GM21576 (cell line): Measurements from ENCODE around the gene RAB40B.

Experiments used
- ATAC-seq: cut with Tn5 transposase; IDR thresholded peaks from one replicate; pipeline ENCODE4 v1.9.1; 2021; ENCODE audit warnings: mild to moderate bottlenecking, moderate library complexity; ENCODE audit not compliant: unreplicated experiment

The RAB40B gene

DNA sequence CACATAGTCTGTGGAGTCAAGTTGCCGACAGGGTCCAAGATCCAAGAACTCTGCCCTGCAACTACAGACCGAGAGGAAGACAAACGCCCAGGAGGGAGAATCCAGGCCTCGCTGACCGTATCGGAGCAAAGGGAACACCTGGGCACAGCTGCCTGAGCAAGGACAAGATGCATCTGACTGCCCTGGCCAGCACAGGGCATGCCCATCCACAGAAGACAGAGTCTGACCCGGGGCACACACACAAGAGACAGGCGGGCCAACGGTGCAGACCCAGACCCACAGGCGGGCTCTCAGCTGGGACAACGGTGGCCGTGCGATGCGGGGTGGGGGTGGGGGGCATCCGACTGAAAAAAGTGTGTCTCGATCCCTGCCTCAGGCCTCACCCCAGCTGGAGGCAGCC is 6.2 kb downstream of the RAB40B start:
- no peak for ATAC-seq

DNA sequence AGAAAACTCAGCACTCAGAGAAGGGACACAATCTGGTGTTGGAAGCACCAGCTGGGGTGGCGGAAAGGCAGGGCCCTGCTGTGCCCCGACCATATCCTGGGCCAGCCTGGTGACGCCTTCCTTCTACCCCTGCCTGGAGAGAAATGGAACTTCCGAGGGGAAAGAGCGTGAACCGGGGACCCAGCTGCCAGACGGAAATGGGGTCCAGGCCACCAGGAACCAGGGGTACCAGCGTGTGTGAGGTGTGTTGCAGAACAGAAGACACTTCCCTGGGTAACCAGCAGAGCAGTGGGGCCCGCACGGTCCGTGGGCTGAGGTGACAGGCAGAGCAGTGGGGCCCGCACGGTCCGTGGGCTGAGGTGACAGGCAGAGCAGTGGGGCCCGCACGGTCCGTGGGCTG is 6.8 kb downstream of the RAB40B start:
- no peak for ATAC-seq

DNA sequence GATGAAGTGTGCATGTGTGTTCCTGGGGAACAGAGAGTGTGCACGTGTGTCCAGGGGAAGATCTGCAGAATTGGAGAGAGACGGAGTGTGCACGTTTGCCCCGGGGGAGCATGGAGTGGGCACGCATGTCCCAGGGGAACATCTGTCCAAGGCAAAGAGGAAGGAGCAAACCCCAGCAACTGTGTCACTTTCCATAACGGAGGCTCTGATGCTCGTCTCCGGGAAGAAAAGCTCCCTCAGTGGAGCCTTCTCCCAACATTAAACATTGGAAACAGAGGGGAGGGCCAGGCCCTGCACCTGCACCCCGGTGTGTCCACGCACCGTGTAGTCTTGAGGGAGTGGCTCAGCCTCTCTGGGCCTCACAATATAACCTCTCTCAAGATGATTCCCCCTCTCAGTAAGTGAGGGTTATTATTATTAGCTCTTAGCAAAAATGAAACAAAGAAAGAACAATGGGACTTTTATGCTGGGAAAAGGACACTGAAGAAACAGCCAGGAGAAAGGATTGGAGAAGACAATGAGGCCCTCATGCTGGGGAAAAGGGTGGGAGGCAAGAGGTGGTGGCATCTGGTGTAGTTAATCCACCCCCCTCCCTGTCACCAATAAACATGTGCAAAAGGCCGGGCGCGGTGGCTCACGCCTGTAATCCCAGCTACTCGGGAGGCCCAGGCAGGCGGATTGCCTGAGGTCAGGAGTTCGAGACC is 7.6 kb downstream of the RAB40B start:
- no peak for ATAC-seq

DNA sequence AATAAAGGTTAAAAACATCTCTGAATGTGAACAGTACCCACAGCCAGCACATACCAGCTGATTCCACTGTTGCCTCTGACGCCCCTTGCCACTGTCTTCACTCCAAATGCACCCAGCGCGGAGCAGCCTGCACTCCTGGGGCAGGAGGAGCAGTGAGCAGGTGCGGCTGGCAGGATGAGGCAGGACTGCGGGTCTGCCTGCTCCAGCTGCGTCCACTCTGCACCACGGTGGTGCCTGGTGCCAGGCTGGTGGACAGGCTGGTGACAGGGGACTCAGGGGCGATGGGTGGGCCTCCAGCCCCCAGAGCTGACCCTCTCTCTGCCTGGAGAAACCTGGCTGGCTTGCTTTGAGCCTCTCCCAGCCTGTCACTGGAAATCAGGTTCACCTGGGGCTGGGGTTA is 9.4 kb downstream of the RAB40B start:
- ATAC-seq, result no peak

DNA sequence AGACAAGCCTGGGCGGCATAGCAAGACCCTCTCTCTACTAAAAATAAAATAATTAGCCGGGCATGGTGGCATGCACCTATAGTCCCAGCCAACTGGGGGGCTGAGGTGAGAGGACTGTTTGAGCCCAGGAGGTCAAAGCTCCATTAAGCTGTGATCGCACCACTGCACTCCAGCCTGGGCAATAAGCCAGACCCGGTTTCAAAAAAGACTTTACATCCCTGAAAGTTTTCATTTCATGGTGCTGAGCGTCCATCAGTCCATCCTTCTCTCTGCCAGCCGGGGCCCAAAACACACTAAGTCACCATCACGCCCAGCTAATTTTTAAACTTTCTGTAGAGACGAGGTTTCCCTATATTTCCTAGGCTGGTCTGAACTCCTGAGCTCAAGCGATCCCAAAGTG is 10.6 kb downstream of the RAB40B start:
- ATAC-seq, result no peak

DNA sequence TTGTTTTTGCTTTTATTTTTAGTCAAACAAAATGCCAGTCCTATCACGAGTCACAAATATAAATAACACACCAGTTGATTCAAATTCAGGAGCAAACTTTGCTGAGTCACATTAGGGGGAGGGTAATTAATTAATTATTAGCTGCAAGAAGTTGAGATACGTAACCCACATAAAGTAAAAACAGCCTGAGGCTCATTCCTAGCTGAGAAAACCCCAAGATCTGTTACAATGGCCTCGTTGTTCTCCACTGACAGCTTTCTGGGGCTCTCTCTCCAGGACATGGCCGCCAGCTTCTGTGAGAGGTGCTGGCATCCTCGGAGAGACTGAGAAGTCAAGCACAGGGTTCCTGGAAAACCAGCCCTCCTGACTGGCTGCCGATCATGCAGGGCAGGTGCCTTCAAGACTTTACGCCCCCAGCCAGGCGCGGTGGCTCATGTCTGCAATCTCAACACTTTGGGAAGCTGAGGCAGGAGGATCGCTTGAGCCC is 11.1 kb downstream of the RAB40B start:
- ATAC-seq, result no peak

DNA sequence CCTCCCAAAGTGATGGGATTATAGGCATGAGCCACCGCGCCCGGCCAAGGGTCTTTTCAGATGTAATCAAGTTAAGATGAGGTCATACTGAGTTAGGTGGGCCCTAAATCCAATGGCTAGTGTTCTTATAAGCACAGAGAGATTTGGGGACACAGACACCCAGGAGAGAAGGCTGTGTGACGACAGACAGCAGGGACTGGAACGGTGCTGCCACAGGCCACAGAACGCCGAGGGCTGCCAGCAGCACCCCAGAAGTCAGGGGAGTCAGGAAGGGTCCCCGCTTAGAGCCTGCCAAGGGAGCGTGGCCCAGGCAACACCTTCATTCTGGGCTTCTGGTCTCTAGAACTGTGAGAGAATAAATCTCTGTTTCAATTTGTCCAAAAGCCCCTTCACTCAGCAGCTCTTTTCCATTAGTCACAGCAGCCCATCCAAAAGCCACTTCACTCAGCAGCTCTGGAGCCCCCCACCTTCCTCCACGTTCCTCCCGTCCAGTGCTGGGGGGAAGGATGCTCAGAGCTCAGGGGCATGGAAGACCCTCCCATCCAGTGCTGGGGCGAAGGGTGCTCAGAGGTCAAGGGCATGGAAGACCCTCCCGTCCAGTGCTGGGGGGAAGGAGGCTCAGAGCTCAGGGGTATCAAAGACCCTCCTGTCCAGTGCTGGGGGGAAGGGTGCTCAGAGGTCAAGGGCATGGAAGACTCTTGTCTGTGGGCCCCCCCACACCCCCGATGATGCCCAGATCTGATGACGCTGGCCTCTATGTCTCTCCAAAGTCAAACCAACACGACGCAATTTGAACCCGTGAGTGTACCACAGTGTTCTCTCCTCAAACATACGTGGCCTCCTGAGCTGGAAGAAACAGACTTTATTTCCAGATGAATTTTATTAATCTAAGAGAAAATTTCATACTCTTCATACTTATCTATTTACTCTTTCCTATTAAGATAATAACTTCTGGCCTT is 11.9 kb downstream of the RAB40B start:
- no peak for ATAC-seq

DNA sequence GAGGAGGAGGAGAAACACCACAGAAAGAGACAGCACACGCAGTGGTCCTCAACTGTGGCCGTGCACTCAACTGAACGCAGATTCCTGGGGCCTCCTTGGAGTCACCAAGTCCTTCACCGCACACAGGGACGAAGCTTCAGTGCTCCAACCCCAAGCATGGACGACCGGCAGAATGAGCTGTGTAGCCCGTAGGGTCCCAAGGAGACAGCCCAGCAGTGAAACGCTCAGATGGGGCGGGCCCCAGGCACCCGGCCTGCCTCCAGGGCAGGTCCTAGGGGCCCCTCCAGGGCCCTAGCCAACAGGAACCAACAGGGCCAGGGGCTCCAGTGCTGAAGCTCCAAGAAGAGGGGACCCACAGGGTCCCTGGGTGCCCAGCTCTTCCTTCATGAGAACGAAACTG is 13.2 kb downstream of the RAB40B start:
- no peak for ATAC-seq

DNA sequence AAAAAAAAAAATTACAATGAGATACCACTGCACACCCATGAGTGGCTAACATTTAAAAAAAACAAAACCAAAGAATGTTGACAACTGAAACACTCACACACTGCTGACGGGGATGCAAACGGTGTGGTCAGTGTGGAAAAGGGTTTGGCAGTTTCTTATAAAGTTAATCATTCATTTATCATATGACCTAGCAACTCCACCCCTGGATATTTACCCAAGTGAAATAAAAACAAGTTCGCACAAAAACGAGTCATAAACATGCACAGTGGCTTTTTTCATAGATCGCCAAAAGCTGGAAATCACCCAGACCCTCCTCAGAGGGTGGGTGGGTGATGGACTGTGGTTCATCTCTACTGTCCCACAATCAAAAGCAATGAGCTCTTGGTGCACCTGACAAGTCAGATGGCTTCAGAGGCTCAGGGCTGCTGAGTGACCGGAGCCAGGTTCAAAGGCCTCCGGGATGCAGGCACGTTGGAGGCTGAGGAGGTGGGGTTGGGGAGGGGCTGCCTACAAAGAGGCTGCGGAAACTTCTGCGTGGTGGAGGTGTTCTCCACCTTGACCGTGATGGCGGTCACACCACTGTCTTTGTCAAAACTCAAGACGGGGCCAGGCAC is 14.2 kb downstream of the RAB40B start:
- ATAC-seq, result no peak

DNA sequence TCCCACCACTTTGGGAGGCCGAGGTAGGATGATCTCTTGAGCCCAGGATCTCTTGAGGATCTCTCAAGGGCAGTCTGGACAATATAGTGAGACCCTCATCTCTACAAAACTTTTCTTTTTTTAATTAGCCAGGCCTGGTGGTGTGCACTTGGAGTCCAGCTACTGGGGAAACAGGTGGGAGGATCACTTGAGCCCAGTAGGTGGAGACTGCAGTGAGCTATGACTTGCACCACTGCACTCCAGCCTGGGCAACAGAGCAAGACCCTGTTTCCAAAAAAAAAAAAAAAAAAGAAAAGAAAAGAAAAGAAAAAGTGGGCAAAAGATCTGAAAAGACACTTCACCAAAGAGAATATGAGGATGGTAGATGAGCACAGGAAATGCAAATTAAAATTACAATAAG is 15.0 kb downstream of the RAB40B start:
- ATAC-seq, result no peak

DNA sequence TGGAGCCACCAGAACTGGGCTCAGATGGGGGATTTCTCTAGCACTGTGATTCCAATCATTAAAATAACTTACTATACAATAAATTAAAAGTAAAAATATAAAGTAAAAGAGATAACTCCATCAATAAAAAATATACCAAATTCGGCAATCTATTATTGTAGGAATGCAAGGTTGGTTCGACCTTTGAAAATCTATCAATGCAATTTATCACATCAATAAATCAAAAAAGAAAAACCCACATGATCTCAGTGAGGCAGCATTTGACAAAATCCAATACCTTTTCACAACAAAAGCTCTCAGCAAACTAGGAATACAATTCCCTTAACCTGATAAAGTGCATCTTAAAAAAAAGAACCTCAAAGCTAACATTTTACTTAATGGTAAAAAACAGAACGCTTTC is 17.0 kb downstream of the RAB40B start:
- ATAC-seq, result no peak

DNA sequence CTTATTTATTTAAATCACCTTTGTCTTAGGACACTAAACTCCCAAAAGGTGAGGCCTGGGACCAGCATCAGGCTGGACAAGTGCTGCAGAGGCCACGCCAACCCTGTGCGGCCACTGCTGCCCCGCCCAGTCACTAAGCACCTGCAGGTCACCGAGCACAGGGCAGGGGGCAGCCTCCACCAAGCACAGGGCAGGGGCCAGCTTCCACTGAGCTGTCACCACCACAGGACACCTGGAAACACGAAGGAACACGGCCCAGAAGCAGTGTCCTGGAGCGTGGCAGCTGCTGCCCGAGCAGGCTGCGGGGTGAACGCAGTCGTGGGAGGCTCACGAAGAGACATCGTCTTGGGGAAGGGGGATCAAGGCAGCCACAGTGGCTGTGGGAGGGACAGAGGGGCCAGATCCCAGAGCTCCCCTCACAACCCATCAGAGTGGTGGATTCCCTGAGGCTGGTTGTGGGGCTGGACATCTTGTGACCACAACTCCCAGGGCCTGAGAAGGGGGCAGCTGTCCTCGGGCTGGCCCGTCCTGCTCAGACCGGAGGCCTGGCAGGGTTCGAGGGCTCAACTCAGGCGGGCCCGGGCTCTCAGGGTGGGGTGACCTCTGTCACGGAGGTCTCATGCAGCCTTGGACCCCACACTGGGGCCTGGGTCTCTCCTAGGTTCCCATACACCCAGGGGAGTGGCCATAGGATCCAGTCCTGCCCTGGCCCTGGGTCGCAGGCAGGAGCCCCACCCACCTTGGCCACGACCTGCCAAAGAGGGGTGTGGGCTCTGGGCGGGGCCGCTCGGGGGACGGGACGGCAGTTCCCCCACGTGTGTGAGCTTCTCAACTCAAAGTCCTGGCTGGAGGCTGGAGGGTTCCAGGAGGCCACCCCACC is 18.7 kb downstream of the RAB40B start:
- ATAC-seq, result no peak

DNA sequence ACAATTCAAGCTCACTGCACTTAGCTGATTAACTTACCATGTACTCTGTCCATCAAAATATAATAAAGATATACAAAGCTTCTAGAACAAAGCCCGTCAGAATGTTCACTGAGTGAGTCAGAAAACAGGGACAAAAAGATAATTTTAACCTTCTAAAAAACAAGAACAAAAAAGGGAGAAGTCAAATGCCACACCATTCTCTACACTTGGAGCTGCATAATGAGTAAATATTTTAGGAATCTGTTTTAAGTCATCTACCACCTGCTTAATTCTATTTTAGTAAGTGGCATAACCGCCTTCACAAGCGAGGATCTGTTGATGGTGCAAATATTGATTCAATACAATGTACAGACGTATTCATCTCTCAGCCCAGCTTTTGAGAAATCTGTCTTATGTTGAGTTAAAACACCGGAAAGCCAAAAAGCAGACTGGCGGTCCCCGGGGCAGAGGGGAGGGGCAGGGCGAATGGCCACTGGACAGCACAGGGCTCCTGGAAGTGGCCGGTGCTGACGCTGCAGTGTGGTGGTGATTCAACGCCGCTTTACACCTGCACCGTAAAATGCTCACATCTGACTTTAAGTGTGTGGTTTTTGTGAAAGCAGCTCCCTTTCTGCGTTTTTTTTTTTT is 20.1 kb downstream of the RAB40B start:
- no peak for ATAC-seq

DNA sequence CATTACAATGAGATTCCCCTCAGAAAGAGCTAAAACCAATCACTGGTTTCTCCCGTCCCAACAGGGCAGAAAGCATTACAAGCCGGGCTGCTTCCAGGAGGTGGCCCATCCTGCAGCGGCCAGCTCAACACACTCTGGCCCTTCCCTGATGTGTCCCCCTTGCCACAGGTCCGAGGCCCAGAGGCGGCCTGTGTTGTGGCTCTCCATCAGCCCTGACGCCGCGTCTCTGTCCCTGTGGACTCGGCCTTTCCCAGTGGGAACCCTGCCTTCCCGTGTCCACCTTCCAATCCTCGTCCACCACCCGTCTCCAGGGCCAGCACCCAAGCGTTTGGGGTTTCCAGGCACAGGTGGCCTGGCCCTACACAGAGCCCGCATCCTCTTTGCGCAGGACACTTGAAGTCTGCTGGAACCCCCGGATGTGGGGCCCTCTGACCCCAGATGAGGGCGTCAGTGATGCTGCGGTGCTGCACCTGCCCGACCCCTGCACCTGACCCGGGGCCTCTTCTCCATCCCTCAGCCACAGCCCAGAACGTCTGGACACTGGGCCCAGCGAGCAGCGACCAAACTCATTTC is 21.1 kb downstream of the RAB40B start:
- ATAC-seq, result no peak

DNA sequence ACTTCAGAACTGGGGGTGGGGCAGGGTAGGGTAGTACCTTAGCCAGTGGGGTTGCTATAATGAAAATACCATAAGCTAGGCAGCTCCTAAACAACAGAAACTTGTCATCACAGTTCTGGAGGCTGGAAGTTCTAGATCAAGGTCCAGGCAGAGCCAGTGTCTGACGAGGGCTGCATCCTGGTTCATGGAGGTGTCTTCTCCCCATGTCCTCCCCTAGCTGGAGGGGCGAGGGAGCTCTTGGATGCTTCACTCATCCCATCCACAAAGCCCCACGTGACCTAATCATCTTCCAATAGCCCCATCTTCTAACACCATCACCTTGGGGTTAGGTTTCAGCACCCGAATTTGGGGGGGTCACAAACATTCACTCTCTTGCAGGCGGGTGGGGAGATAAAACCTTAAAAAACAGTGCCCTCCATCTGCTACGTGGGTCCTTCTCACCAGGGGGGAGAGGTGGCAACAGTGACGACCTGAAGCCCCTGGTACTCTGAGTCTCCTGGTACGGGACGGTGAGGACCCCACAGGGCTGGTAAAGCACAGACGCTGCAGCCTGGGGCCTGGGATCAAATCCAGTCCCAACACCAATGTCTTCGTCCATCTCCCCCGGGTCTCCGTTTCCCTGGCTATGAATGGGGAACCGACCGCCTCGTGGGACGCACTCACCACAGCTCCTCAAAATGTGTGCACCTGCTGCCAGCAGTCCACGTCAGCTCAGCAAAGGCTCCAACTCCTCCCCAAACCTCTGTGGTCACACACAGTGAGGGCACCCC is 22.8 kb downstream of the RAB40B start:
- no peak for ATAC-seq

DNA sequence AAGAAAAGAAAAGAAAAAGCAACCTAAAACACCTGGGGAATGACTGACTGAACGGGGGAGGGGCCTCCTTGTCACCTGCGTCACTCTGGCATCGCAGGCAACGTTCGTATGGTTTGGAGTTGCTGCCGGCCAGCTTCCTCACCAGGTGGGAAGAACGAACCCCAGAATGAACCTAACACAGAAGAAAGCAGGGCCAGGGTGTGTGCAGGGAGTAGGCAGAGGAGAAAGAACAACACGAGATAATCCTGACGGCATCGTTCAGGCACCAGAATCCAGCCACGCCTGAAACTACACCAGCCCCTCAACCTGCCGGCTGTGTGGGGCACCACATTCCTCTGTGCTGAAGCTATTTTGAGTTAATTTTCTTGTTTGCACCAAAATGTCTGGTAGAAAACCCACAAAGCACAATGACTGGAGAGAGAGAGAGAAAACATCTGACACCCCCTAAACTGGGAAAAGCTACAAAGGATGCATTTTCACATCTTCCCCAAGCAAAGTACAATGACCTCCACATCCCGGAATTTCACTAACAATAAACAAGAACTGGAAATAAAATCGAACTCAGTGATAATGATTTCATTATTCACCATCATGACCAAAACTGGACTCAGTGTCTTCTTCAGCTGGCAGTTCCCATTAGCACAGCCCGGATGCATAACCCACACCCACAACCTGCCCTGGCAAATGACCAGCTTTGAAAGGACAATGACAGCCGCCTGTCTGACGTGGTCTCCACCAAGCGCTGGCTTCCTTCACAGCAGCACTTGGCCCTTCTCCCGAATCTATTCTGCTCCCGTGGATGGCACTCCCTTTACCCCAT is 23.6 kb downstream of the RAB40B start:
- no peak for ATAC-seq

DNA sequence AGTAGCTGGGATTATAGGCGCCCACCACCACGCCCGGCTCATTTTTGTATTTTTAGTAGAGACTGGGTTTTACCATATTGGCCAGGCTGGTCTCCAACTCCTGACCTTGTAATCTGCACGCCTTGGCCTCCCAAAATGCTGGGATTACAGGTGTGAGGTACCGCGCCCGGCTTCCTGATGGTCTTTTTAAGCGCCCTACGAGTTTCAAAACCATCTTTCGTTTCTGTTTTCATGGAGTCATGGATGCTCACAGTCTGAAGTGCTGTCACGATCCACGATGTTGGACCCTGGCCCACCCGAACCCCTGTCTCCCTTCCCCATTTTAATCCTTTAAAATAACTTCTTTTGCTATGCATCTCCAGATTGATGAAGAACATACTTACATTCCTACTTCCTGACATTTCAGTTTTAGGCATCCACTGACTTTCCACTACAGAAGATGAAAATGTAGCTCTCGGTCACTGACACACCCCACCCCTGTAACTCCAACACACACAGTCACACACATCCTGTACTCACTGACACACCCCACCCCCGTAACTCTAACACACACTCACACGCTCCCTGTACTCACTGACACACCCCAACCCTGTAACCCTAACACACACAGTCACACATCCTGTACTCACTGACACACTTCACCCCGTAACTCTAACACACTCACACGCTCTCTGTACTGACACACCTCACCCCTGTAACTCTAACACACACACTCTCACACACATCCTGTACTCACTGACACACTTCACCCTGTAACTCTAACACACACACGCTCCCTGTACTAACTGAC is 27.6 kb downstream of the RAB40B start:
- no peak for ATAC-seq
